DMS153 treated with DMSO at 0.1 percent for 48 hours (cell line): ENCODE results near the gene SAG.

Experiments used
- DNase-seq: peaks from one replicate; lab custom pipeline; 2025; ENCODE audit not compliant: unreplicated experiment; lab: John Stamatoyannopoulos, UW

SAG gene

DNA sequence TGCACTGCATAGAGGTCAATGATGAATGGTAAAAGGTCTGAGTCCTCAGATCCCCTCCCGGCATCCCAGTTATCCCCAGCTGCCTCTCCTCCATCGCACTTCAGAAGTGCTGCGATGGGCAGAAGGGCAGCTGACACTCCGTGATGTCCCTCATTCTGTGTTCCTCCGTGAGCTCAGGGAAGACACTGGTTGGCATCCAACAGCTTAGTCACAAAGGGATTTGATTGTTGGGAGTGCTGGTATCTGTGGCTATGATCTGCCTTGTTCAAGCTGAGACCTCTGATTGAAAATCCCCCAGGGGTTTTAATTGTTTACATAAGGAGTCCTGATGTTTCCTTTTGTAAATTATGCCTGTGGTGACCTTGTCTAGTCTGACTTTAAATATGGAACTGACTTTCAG lies 19.0 kb upstream of the SAG start:
- peak; percentile 18 for DNase-seq

GRCh38 chr2:233289648-233290047 lies 18.0 kb upstream of the SAG start:
- DNase-seq = peak; percentile 25

DNA sequence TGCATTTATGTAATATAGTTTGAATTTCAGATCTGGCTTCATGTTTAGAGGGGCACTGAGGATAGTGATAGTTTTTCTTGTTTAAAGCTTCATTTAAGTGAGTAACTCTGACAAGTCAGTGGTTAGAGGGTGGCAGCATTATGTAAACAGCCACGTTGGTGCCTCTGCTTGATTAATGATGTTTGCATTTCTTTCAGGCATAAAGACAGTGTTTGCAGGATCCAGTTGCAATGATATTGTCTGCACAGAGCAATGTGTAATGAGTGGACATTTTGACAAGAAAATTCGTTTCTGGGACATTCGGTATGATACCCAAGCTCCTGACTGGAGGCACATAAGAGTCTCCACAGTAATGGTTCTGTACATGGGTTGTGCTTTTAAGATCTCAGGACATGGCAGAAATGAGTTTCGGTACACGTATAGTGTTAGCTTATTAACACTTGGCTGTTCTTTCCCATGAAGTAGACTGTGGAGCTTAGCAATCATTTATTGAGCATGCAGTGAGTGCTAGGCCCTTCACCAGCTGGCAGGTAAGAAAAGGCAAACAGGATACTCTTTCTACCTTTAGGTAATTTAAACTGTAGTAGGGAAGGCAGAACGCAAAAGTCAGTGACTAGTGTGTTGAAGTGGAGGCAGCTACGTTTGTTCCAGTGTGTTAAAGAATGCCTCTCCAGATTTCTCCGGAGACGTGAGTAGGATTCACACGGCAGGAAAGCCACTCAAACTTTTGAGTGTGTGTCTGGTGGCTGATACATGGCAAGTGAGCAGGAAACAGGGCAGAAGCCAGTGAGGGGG lies 17.4 kb upstream of the SAG start:
- DNase-seq = peak; percentile 25

- no peak for DNase-seq
Observed at GRCh38 chr2:233295891-233296290, 11.7 kb upstream of the SAG start.

DNA sequence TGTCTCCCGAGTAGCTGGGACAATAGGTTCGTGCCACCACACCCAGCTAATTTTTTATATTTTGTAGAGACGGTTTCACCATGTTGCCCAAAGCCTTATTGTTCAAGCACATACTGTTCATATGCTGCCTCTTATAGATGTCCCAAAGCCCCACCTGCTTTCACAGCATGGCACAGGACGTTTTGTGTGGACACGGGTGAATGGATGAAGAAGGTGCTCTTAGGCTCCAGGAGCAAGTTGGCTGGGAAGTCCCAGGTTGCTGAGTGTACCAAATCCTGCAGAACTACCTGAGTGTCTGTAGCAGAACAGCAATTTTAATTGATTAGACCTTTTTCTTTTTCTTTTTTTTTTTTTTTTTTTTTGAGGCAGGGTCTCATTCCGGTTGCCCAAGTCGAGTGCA lies 10.5 kb upstream of the SAG start:
- DNase-seq = no peak

DNA sequence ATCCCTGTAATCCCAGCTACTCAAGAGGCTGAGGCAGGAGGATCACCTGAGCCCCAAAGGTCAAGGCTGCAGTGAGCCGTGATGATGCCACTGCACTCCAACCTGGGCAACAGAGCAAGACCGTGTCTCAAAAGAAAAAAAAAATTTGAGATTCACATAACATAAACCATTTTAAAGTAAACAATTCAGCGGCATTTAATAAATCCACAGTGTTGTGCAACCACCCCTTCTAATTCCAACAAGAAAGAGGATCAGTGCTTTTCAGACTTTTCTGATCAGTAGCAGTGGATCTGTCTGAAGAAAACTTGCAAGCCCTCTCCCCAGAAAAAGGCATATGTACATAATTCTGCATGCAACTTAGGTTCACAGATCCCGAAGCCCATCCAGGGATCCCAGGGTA lies 7.2 kb upstream of the SAG start:
- no peak for DNase-seq

GRCh38 chr2:233301248-233301647 lies 6.4 kb upstream of the SAG start:
- DNase-seq = no peak

DNA sequence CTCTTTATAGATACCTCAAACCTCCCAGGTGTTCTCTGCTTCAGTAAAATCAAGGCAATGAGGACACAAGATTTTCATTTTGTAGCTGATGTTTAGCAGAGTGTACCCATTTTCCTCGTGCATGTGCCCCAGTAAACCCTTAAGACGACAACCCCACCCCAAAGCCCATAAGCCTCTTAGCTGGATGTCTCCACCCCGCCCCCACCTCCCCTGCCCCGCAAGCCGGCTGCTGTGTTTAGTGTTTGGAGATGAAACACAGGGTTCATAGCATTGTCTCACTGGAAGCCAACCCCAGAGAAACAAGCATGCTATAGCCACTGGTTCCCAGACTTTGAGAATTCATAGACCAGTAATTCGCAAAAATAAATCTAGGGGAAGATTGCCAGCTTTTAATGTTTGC lies 5.8 kb upstream of the SAG start:
- DNase-seq = no peak

DNA sequence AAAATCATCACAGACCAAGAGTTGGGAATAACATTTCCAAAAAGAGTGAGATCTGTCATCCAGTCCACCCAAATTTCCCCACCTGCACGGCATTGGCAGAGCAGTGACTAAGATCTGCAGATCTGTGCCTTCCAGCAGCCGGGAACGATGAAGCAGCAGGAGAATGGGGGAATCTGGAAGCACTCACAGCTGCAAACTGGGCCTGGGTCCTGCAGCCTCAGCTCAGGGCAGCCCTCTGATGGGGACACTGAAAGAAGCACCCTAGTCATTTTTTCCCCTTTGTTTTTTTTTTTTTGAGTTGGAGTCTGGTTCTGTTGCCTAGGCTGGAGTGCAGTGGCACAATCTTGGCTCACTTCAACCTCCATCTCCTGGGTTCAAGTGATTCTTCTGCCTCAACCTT lies 4.4 kb upstream of the SAG start:
- DNase-seq = no peak

GRCh38 chr2:233311241-233311926 lies 3.8 kb downstream of the SAG start:
- no peak for DNase-seq

GRCh38 chr2:233312874-233313273 lies 5.3 kb downstream of the SAG start:
- DNase-seq = no peak

GRCh38 chr2:233314180-233314925 lies 6.7 kb downstream of the SAG start:
- no peak for DNase-seq

- DNase-seq = no peak
Observed at GRCh38 chr2:233317196-233317943, 9.8 kb downstream of the SAG start.

- no peak for DNase-seq
Observed at GRCh38 chr2:233319256-233319655, 11.6 kb downstream of the SAG start.

DNA sequence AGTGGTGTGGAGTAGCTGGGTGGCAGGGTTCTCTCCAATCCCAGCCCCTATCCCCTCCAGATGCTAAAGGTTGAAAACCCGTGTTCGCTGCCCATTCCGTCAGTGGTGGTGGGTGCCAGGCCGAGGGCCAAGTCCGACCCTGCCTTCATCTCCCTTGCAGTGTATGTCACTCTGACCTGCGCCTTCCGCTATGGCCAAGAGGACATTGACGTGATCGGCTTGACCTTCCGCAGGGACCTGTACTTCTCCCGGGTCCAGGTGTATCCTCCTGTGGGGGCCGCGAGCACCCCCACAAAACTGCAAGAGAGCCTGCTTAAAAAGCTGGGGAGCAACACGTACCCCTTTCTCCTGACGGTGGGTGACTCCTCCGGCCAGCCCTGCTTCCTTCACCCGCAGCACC lies 12.9 kb downstream of the SAG start:
- no peak for DNase-seq

- DNase-seq = no peak
Observed at GRCh38 chr2:233321166-233321565, 13.6 kb downstream of the SAG start.

DNA sequence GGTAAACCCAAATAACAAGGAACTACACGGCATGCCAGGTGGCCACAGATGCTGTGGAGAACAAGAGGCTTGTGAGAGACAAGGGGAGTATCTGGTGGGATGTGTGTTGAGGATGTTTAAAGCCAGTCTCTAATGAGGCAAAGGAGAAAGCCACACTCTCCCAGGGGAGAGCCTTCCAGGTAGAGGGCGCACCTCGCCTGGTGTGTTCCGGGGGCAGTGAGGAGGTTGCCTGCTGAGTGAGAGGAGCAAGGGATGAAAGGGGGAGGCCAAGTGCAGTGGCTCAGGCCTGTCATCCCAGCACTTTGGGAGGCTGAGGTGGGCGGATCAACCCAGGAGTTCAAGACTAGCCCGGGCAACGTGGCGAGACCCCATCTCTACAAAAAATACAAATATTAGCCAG lies 16.2 kb downstream of the SAG start:
- no peak for DNase-seq

DNA sequence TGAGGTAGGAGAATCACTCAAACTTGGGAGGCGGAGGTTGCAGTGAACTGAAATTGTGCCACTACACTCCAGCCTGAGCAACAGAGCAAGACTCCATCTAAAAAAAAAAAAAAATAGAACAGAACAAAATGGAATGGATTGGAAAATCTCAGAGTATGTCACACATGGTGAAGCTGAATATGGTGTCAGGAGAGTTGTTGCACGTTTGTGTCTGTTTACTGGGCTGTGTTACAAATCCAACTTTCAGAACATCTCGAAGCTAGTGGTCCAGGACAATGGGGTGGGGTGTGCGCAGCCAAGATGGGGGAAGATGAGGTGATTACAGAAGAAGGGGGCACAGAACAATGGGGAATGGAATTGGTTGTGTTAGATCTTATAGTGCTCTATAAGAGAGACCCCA lies 17.6 kb downstream of the SAG start:
- DNase-seq = no peak

GRCh38 chr2:233325814-233326213 lies 18.2 kb downstream of the SAG start:
- DNase-seq = no peak

- no peak for DNase-seq
Observed at GRCh38 chr2:233326500-233326899, 18.9 kb downstream of the SAG start.

GRCh38 chr2:233328922-233329321 lies 21.3 kb downstream of the SAG start:
- no peak for DNase-seq
